Gastrocnemius medialis (tissue), 4 donors: ENCODE data around the gene ACIN1. TPM values are rescaled to one million over a fixed set of nuclear protein-coding genes. Genes with fewer than 3 reads are reported as not detected.

ENCODE experiments used
- ATAC-seq, 2 donors: fragments of 150-250 bp; one replicate each; pipeline ENCODE4 v1.9.1; 2016
- DNase-seq, 2 donors: peaks; one replicate each; pipeline ENCODE4 v3.0.0-alpha.2; 2019
- H3K27ac ChIP-seq, 4 donors: fragments of 200-600 bp; sonication (generic); 1 replicate in 1 of 4; 2 replicates in 3 of 4; pipeline ENCODE4 v1.5.1; 2016 to 2018; ENCODE audit warnings: mild to moderate bottlenecking in 2 of 4, moderate library complexity in 1 of 4
- H3K27me3 ChIP-seq, 3 donors: fragments of 200-600 bp; sonication (generic) in 2 of 3; 1 replicate in 1 of 3; 2 replicates in 2 of 3; pipeline versions ENCODE4 v1.5.1 to v1.6.0; 2016 to 2019; ENCODE audit warnings: mild to moderate bottlenecking in 1 of 3, moderate library complexity in 1 of 3
- H3K36me3 ChIP-seq, 2 donors: fragments of 200-600 bp; sonication (generic) in 1 of 2; one replicate each; pipeline ENCODE4 v1.5.1; 2017 to 2018
- H3K4me1 ChIP-seq, 2 donors: fragments of 200-600 bp; sonication (generic) in 1 of 2; one replicate each; pipeline ENCODE4 v1.5.1; 2016 to 2017; ENCODE audit warnings: mild to moderate bottlenecking in 2 of 2
- H3K4me3 ChIP-seq, 4 donors: fragments of 200-600 bp; sonication (generic) in 3 of 4; 1 replicate in 1 of 4; 2 replicates in 3 of 4; pipeline ENCODE4 v1.5.1; 2016 to 2019; ENCODE audit warnings: mild to moderate bottlenecking in 2 of 4
- H3K9me3 ChIP-seq, 3 donors: fragments of 200-600 bp; sonication (generic) in 2 of 3; 1 replicate in 1 of 3; 2 replicates in 2 of 3; pipeline ENCODE4 v1.5.1; 2016 to 2019
- POLR2A ChIP-seq, 2 donors: fragments of 450-650 bp; IDR thresholded peaks; one replicate each; pipeline ENCODE4 v1.6.1; 2017; ENCODE audit warnings: antibody characterized with exemption in 2 of 2, mild to moderate bottlenecking in 2 of 2, moderate library complexity in 2 of 2
- in situ Hi-C, 4 donors: fragments of 200-750 bp; cut with MboI; loops; one replicate each; pipeline versions ENCODE4 v1.15.0 to v1.8.0; 2017; ENCODE audit warnings: low sequenced_read_pairs in 4 of 4
- intact Hi-C: fragments of 100-400 bp; cut with DNase I; formaldehyde crosslinking; loops from one replicate; pipeline ENCODE4 v1.15.1; 2023; ENCODE audit warnings: low total_unique reads
- total RNA-seq, 4 donors: library from RNA; depleted of rRNA; stranded (reverse); fragments of >200 nt; gene quantifications; one replicate each; pipeline versions ENCODE4 v1.1.0 to v1.2.3, GENCODE V29; 2016
- TF ChIP-seq, protein P1 (sequence below), 5 experiments: fragments of 450-650 bp in 3 of 5; fragments of 200-600 bp in 2 of 5; sonication (generic) in 2 of 5; IDR thresholded peaks in 4 of 5; conservative IDR thresholded peaks in 1 of 5; 1 replicate in 4 of 5; 2 replicates in 1 of 5; pipeline ENCODE4 v1.5.1; 2016 to 2019; ENCODE audit warnings: antibody characterized with exemption in 5 of 5, mild to moderate bottlenecking in 3 of 5, moderate library complexity in 3 of 5

ACIN1 gene
- total RNA-seq, 4 donors from 2014 or later, result 61.9 to 74.8 (median 70.6) TPM

GRCh38 chr14:23086565-23086964, 8.4 kb downstream of the ACIN1 start:
- H3K27me3 ChIP-seq, result no peaks in the 10 kb centered on the region
- no peak for TF ChIP-seq POLR2A (IDR thresholded peaks at IDR 0.05)
- TF ChIP-seq, protein P1, sequence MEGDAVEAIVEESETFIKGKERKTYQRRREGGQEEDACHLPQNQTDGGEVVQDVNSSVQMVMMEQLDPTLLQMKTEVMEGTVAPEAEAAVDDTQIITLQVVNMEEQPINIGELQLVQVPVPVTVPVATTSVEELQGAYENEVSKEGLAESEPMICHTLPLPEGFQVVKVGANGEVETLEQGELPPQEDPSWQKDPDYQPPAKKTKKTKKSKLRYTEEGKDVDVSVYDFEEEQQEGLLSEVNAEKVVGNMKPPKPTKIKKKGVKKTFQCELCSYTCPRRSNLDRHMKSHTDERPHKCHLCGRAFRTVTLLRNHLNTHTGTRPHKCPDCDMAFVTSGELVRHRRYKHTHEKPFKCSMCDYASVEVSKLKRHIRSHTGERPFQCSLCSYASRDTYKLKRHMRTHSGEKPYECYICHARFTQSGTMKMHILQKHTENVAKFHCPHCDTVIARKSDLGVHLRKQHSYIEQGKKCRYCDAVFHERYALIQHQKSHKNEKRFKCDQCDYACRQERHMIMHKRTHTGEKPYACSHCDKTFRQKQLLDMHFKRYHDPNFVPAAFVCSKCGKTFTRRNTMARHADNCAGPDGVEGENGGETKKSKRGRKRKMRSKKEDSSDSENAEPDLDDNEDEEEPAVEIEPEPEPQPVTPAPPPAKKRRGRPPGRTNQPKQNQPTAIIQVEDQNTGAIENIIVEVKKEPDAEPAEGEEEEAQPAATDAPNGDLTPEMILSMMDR (IDR thresholded peaks at IDR 0.05 in 4 of 5, conservative IDR thresholded peaks at IDR 0.05 in 1 of 5), result no peak
- no peaks in the 10 kb centered on the region for H3K9me3 ChIP-seq
- intact Hi-C loops (no loop called here), in situ Hi-C loops (no loop called here)
- DNase-seq (no peak), ATAC-seq (no peak)
- H3K4me3 ChIP-seq, result no peak overlapping the region
- peaks cover 3 to 91% of the 10 kb centered on the region in 2 donors for H3K36me3 ChIP-seq
- no peaks in the 10 kb centered on the region for H3K4me1 ChIP-seq
- no peak overlapping the region for H3K27ac ChIP-seq

DNA sequence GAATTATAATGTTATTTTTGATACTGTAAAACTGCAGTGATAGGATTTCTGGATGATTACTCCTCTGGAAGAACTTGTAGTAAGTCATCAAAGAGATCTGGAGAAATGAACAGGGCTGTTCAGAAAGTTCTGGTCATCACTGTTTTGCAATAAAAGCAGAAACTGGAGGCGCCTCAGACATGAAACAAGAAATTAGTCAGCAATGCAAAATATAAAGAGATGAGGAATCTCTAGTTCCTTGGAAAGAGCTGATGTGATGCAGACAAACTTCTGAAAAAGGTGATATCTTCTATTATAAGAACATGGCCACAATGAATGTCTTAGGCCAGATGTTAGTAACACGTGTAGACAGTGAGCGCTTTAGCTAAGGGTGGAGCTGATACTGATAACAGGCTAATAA, 9.5 kb downstream of the ACIN1 start:
- Histone ChIP-seq H3K9me3 (no peaks in the 10 kb centered on the region), H3K27me3 (no peaks in the 10 kb centered on the region), H3K4me3 (no peak overlapping the region), H3K36me3 (peaks cover 3 to 92% of the 10 kb centered on the region in 2 donors), H3K4me1 (no peaks in the 10 kb centered on the region), H3K27ac (no peak overlapping the region)
- intact Hi-C loops, result no loop called here
- TF ChIP-seq, protein P1 (IDR thresholded peaks at IDR 0.05 in 4 of 5, conservative IDR thresholded peaks at IDR 0.05 in 1 of 5), result no peak
- no peak for TF ChIP-seq POLR2A (IDR thresholded peaks at IDR 0.05)
- DNase-seq (no peak), ATAC-seq (no peak)
- in situ Hi-C loops, result no loop called here

- intact Hi-C loops (no loop called here), in situ Hi-C loops (no loop called here)
- Histone ChIP-seq H3K9me3 (no peaks in the 10 kb centered on the region), H3K36me3 (peaks cover 9 to 95% of the 10 kb centered on the region in 2 donors), H3K27me3 (no peaks in the 10 kb centered on the region), H3K27ac (peak overlapping the region in 2 of 4 donors; percentile 71 to 82), H3K4me1 (peaks cover 0 to 23% of the 10 kb centered on the region in 2 donors), H3K4me3 (no peak overlapping the region)
- ATAC-seq, result no peak
- TF ChIP-seq POLR2A (IDR thresholded peaks at IDR 0.05), result no peak
- TF ChIP-seq, protein P1 (IDR thresholded peaks at IDR 0.05 in 4 of 5, conservative IDR thresholded peaks at IDR 0.05 in 1 of 5), result no peak
- DNase-seq, result no peak
Observed at GRCh38 chr14:23080474-23080873, 14.5 kb downstream of the ACIN1 start.

DNA sequence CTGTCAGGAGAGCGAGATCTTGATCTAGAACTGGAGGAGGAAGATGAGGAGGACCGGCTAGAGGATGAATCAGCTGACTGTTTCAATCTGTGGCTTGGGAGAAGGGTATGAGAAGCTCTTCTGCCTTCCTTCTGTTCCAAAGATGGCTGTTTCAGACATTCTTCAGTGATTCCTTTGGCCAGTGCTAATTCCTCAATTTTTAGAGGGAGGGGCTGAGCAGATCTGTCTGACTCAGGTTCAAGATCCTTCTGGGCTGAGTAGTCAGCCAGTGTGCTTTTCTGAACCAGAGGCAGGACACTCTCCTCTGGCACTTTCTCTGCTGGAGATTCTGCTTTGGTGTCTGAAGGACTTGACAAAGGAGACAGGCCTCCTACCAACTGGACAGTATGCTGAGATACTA, 15.2 kb downstream of the ACIN1 start:
- Histone ChIP-seq H3K9me3 (no peaks in the 10 kb centered on the region), H3K27ac (peak overlapping the region; percentile 71 to 87 (median 84)), H3K27me3 (no peaks in the 10 kb centered on the region), H3K4me3 (no peak overlapping the region), H3K4me1 (peaks cover 0 to 23% of the 10 kb centered on the region in 2 donors), H3K36me3 (peaks cover 9 to 97% of the 10 kb centered on the region in 2 donors)
- no peak for ATAC-seq
- intact Hi-C loops, result loop anchor here (2.0 to 5.0 kb wide), 2 partner anchors 15 to 218 kb away; partner anchors contain the start of genes ACIN1 and C14orf119
- TF ChIP-seq, protein P1 (IDR thresholded peaks at IDR 0.05 in 4 of 5, conservative IDR thresholded peaks at IDR 0.05 in 1 of 5), result no peak
- no peak for TF ChIP-seq POLR2A (IDR thresholded peaks at IDR 0.05)
- in situ Hi-C loops, result no loop called here
- DNase-seq, result no peak

DNA sequence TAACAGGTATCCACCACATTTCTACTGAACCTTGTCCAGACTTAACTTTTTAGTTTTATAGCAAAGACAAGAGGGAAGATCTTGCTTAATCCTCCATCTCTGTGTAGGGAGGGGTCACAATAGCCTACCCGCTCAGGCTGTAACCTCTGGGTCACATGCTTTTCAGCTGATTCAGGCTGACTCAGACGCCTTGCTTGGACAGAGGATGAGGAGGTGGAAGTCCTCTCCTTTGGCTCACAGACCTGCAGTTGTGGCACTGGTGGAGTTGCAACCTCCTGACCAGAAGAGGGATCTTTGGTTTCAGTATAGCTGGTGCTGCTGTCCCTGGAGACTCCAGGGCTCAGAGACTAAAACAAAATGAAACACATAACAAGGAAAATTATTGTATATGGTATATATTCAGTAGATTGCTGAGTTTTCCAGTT, 16.2 kb downstream of the ACIN1 start:
- Histone ChIP-seq H3K9me3 (no peaks in the 10 kb centered on the region), H3K36me3 (peaks cover 9 to 93% of the 10 kb centered on the region in 2 donors), H3K27ac (peak overlapping the region; percentile 71 to 87 (median 84)), H3K4me3 (no peak overlapping the region), H3K4me1 (peaks cover 0 to 23% of the 10 kb centered on the region in 2 donors), H3K27me3 (no peaks in the 10 kb centered on the region)
- ATAC-seq (peak; percentile 99), DNase-seq (peak; percentile 89 to 95)
- intact Hi-C loops (loop anchor here (2.0 to 5.0 kb wide), 2 partner anchors 16 to 219 kb away; partner anchors contain the start of genes ACIN1 and C14orf119), in situ Hi-C loops (no loop called here)
- TF ChIP-seq, protein P1 (IDR thresholded peaks at IDR 0.05 in 4 of 5, conservative IDR thresholded peaks at IDR 0.05 in 1 of 5), result no peak
- TF ChIP-seq POLR2A (IDR thresholded peaks at IDR 0.05), result peak in 1 of 2 donors; percentile 47
